OCI-LY7 (cell line): ENCODE data around the gene BRCA2. TPM values are rescaled to one million over a fixed set of nuclear protein-coding genes. Genes with fewer than 3 reads are reported as not detected.

Source experiments
- Bru-seq: library from RNA; stranded (reverse); fragments of 400-500 nt; gene quantifications from one replicate; lab custom pipeline; 2021; lab: Mats Ljungman, UMichigan
- BruChase-seq, 2 experiments: library from RNA; stranded (reverse); fragments of 400-500 nt; gene quantifications; one replicate each; lab custom pipeline; 2021; lab: Mats Ljungman, UMichigan
- BruUV-seq: library from RNA; stranded (reverse); fragments of 400-500 nt; replicated peaks from 2 replicates; lab custom pipeline; 2021; lab: Mats Ljungman, UMichigan
- CTCF ChIA-PET: fragments of 300-600 bp; sonication (Branson Sonifier 250); formaldehyde crosslinking; loops from one replicate; lab custom pipeline; 2022; ENCODE audit warnings: antibody characterized with exemption; ENCODE audit not compliant: unreplicated experiment; lab: Charles Lee
- POLR2A ChIA-PET: fragments of 300-600 bp; sonication (Branson Sonifier 250); formaldehyde crosslinking; loops from one replicate; lab custom pipeline; 2022; ENCODE audit warnings: antibody characterized with exemption; lab: Charles Lee
- DNase-seq: peaks from one replicate; pipeline ENCODE4 v3.0.0-alpha.2; 2015; ENCODE audit warnings: low spot score
- H2AFZ ChIP-seq: fragments of 200-600 bp; sonication (generic), shearing (Covaris generic); 2 replicates; pipeline ENCODE4 v1.6.1; 2014; ENCODE audit warnings: mild to moderate bottlenecking, antibody characterized with exemption, low read length, moderate library complexity
- H3K27ac ChIP-seq: fragments of 200-600 bp; sonication (generic); 2 replicates; pipeline ENCODE4 v1.5.1; 2014; ENCODE audit warnings: mixed run types, low read depth, mild to moderate bottlenecking, moderate library complexity, low read length, inconsistent platforms; ENCODE audit not compliant: poor library complexity, severe bottlenecking
- H3K36me3 ChIP-seq: fragments of 200-600 bp; sonication (generic); 2 replicates; pipeline ENCODE4 v1.6.1; 2014; ENCODE audit warnings: mild to moderate bottlenecking, antibody characterized with exemption, low read length, moderate library complexity, mixed read lengths; ENCODE audit not compliant: insufficient read depth
- H3K4me1 ChIP-seq: fragments of 200-600 bp; sonication (generic); 2 replicates; pipeline ENCODE4 v1.5.1; 2014; ENCODE audit warnings: mild to moderate bottlenecking, low read length; ENCODE audit not compliant: insufficient read depth, poor library complexity, severe bottlenecking
- H3K4me2 ChIP-seq: fragments of 200-600 bp; sonication (generic); 2 replicates; pipeline ENCODE4 v1.6.1; 2014; ENCODE audit warnings: mild to moderate bottlenecking, low read length
- H3K4me3 ChIP-seq: fragments of 200-600 bp; sonication (generic); 2 replicates; pipeline ENCODE4 v1.5.1; 2014; ENCODE audit warnings: mild to moderate bottlenecking, low read depth, low read length; ENCODE audit not compliant: poor library complexity, severe bottlenecking
- H3K79me2 ChIP-seq: fragments of 200-600 bp; sonication (generic); 2 replicates; pipeline ENCODE4 v1.6.1; 2016; ENCODE audit warnings: low read depth, mild to moderate bottlenecking, low read length, moderate library complexity, mixed read lengths; ENCODE audit not compliant: insufficient read depth
- H3K9me2 ChIP-seq: fragments of 200-600 bp; sonication (generic); 2 replicates; pipeline ENCODE4 v1.6.1; 2016; ENCODE audit warnings: mild to moderate bottlenecking, low read length, mixed read lengths; ENCODE audit not compliant: insufficient read depth
- H3K9me3 ChIP-seq: fragments of 200-600 bp; sonication (generic); 2 replicates; pipeline ENCODE4 v1.6.1; 2014; ENCODE audit warnings: mild to moderate bottlenecking, mixed run types, low read length, mixed read lengths
- H4K20me1 ChIP-seq: fragments of 200-600 bp; sonication (generic); 2 replicates; pipeline ENCODE4 v1.6.1; 2014; ENCODE audit warnings: mild to moderate bottlenecking, antibody characterized with exemption, low read length, moderate library complexity, mixed read lengths; ENCODE audit not compliant: insufficient read depth
- CTCF ChIP-seq: fragments of 200-600 bp; sonication (generic); conservative IDR thresholded peaks from 2 replicates; pipeline ENCODE4 v1.5.1; 2014; ENCODE audit warnings: mild to moderate bottlenecking, antibody characterized with exemption, low read length, moderate library complexity, mixed read lengths
- EZH2phosphoT487 ChIP-seq: fragments of 200-600 bp; sonication (generic); IDR thresholded peaks from 2 replicates; pipeline ENCODE4 v1.6.1; 2018; ENCODE audit warnings: low read depth, borderline replicate concordance, mild to moderate bottlenecking, mixed run types, antibody characterized with exemption, low read length, moderate library complexity, mixed read lengths
- intact Hi-C: fragments of 100-400 bp; cut with micrococcal nuclease; formaldehyde crosslinking; loops from one replicate; pipeline ENCODE4 v1.10.0; 2022; ENCODE audit not compliant: unreplicated experiment
- long read RNA-seq: library from polyadenylated mRNA; stranded (forward); transcript quantifications from one replicate; pipeline ENCODE4 v2.0.0, GENCODE V29; 2022
- total RNA-seq, 2 experiments: library from RNA; depleted of rRNA in 1 of 2; stranded (reverse); fragments of >200 nt in 1 of 2; shearing (Covaris generic) in 1 of 2; gene quantifications; 2 replicates each; pipeline ENCODE4 v1.2.3, GENCODE V29; 2014 to 2022

The BRCA2 gene
- total RNA-seq (2014; rRNA removed; shearing (Covaris generic)) (16.9 and 25.8 TPM in 2 replicates), total RNA-seq (2022) (34.3 and 36.4 TPM in 2 replicates), Bru-seq, nascent RNA (percentile 83 among the genes with signal in this experiment), BruChase-seq, experiment 1, labeled RNA remaining after a 6-hour chase (percentile 78 among the genes with signal in this experiment), BruChase-seq, experiment 2, labeled RNA remaining after a 2-hour chase (percentile 87 among the genes with signal in this experiment)
- long read RNA-seq, partial matches to known transcripts: 6 of 8 reads
- long read RNA-seq, other reads (novel, unspliced or antisense): 2 of 8 reads

- DNase-seq: peak; percentile 94
- ChIA-PET CTCF (no interaction called here), POLR2A (interaction anchor here (0.5 to 1.3 kb wide), 16 partner anchors 8 to 406 kb away, joined by 3 to 6 read pairs (median 3); partner anchors contain the start of gene N4BP2L1)
- intact Hi-C loops: loop anchor here (2.0 to 10.0 kb wide), 7 partner anchors 68 to 1153 kb away; partner anchors contain the start of genes HSPH1, N4BP2L2 and PDS5B
- no peaks in the 10 kb centered on the region for H4K20me1 ChIP-seq
- peak within 1 kb of the TSS; percentile 92 for H3K27ac ChIP-seq
- peaks cover 24% of the 10 kb centered on the region; the same call in 1 of the 2 replicates for H3K79me2 ChIP-seq
- peaks cover 32% of the 10 kb centered on the region for H3K36me3 ChIP-seq
- peaks cover 27% of the 10 kb centered on the region for H3K4me1 ChIP-seq
- H2AFZ ChIP-seq: peak within 1 kb of the TSS; percentile 78
- peak within 1 kb of the TSS; percentile 90 for H3K4me2 ChIP-seq
- H3K4me3 ChIP-seq: peak within 1 kb of the TSS; percentile 79
- no peaks in the 10 kb centered on the region for H3K9me2 ChIP-seq
- TSS peak; percentile 92 for BruUV-seq
- no peaks in the 10 kb centered on the region; the same call in 1 of the 2 replicates for H3K9me3 ChIP-seq
- TF ChIP-seq EZH2phosphoT487 (no peak), CTCF (no peak)
Measured at GRCh38 chr13:32315238-32316027, at the start of gene BRCA2, which contains the start of gene ZAR1L. BRCA2 (plus strand) TSS chr13:32315508; CDS start chr13:32316461, 953 bp downstream. ZAR1L (minus strand) TSS chr13:32315363; CDS start chr13:32311925, 3,438 bp downstream.

GRCh38 chr13:32265726-32266125, 49.6 kb upstream of the BRCA2 start:
- H3K9me3 ChIP-seq: no peaks in the 10 kb centered on the region
- intact Hi-C loops: no loop called here
- no peaks in the 10 kb centered on the region for H3K9me2 ChIP-seq
- CTCF ChIA-PET: no interaction called here
- H3K27ac ChIP-seq: no peak overlapping the region
- H4K20me1 ChIP-seq: no peaks in the 10 kb centered on the region
- H3K4me1 ChIP-seq: no peaks in the 10 kb centered on the region
- no TSS peak for BruUV-seq
- no peak overlapping the region for H3K4me2 ChIP-seq
- POLR2A ChIA-PET: interaction anchor here (0.5 kb wide), 1 partner anchor 425 kb away, joined by 3 read pairs; no protein-coding TSS in a partner anchor
- H2AFZ ChIP-seq: no peak overlapping the region
- no peak for DNase-seq
- TF ChIP-seq EZH2phosphoT487 (no peak), CTCF (no peak)
- H3K4me3 ChIP-seq: no peak overlapping the region
- H3K36me3 ChIP-seq: no peaks in the 10 kb centered on the region
- no peaks in the 10 kb centered on the region for H3K79me2 ChIP-seq
